Vagina (tissue), 2 donors: ENCODE results near the gene PPP1R12C.

ENCODE experiments used
- POLR2A ChIP-seq, 2 donors: fragments of 450-650 bp; IDR thresholded peaks; one replicate each; pipeline ENCODE4 v1.6.1; 2017; ENCODE audit warnings: antibody characterized with exemption in 2 of 2, mild to moderate bottlenecking in 2 of 2, moderate library complexity in 2 of 2
- POLR2AphosphoS5 ChIP-seq, 2 donors: sonication (generic); formaldehyde crosslinking; IDR thresholded peaks; one replicate each; pipeline ENCODE4 v1.9.0; 2017; ENCODE audit warnings: antibody characterized with exemption in 2 of 2, mild to moderate bottlenecking in 2 of 2, low read depth in 1 of 2; ENCODE audit not compliant: insufficient read depth in 1 of 2
- TF ChIP-seq, protein P1 (sequence below), 3 experiments: fragments of 450-650 bp in 2 of 3; fragments of 200-600 bp in 1 of 3; sonication (generic) in 1 of 3; IDR thresholded peaks; one replicate each; pipeline ENCODE4 v1.5.1; 2017 to 2019; ENCODE audit warnings: antibody characterized with exemption in 3 of 3, mild to moderate bottlenecking in 2 of 3, moderate library complexity in 2 of 3

DNA sequence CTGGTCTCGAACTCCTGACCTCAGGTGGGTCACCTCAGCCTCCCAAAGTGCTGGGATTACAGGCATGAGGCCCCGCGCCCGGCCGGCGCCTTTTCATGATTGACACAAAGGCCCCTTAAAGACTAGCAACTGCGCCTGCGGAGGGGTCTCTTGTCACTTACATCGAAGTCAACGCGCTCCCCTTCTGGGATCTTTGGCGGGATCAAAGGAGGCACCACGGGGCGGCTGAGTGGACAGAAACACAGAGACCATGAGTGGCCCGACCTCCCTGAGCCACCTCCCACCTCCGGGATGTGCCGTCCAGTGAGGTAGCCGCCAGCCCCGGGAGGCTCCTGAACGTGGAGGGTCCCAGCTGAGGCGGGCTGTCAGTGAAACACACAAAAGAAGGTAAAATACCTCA, 24.3 kb upstream of the PPP1R12C start:
- TF ChIP-seq POLR2AphosphoS5 (IDR thresholded peaks at IDR 0.05; ENCODE audit: insufficient read depth in 1 of 2, low read depth in 1 of 2) = no peak
- TF ChIP-seq, protein P1, sequence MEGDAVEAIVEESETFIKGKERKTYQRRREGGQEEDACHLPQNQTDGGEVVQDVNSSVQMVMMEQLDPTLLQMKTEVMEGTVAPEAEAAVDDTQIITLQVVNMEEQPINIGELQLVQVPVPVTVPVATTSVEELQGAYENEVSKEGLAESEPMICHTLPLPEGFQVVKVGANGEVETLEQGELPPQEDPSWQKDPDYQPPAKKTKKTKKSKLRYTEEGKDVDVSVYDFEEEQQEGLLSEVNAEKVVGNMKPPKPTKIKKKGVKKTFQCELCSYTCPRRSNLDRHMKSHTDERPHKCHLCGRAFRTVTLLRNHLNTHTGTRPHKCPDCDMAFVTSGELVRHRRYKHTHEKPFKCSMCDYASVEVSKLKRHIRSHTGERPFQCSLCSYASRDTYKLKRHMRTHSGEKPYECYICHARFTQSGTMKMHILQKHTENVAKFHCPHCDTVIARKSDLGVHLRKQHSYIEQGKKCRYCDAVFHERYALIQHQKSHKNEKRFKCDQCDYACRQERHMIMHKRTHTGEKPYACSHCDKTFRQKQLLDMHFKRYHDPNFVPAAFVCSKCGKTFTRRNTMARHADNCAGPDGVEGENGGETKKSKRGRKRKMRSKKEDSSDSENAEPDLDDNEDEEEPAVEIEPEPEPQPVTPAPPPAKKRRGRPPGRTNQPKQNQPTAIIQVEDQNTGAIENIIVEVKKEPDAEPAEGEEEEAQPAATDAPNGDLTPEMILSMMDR (IDR thresholded peaks at IDR 0.05) = no peak
- TF ChIP-seq POLR2A (IDR thresholded peaks at IDR 0.05) = no peak
